ENCODE measurements around the gene SND1. TPM values are rescaled to one million over a fixed set of nuclear protein-coding genes. Genes with fewer than 3 reads are reported as not detected.

SND1 gene
- total RNA-seq, 3 donors from 2014 or later: 83.5 to 131 (median 120) TPM

DNA sequence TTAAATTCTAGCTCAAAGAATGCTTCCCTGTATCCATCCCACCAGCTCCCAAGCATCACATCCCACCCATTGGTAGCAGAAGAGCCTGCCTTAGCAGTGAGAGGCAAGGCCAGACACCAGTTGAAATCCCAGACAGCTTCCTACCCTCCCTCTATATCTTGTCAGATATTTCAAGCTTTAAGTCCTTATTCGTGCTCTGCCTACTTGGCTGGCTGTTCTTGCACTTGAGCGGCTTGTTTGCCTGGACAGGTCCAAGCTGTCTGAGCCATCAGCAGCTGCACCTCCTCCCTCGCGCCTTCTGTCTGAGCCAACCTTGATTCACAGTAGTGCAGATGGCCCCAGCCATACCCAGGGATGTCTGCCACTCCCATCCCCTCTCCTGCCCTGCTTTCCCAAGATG, 362.8 kb downstream of the SND1 start:
- TF ChIP-seq POLR2AphosphoS5 (IDR thresholded peaks at IDR 0.05) (no peak), POLR2A (IDR thresholded peaks at IDR 0.05) (no peak)
- TF ChIP-seq, protein P1, sequence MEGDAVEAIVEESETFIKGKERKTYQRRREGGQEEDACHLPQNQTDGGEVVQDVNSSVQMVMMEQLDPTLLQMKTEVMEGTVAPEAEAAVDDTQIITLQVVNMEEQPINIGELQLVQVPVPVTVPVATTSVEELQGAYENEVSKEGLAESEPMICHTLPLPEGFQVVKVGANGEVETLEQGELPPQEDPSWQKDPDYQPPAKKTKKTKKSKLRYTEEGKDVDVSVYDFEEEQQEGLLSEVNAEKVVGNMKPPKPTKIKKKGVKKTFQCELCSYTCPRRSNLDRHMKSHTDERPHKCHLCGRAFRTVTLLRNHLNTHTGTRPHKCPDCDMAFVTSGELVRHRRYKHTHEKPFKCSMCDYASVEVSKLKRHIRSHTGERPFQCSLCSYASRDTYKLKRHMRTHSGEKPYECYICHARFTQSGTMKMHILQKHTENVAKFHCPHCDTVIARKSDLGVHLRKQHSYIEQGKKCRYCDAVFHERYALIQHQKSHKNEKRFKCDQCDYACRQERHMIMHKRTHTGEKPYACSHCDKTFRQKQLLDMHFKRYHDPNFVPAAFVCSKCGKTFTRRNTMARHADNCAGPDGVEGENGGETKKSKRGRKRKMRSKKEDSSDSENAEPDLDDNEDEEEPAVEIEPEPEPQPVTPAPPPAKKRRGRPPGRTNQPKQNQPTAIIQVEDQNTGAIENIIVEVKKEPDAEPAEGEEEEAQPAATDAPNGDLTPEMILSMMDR (IDR thresholded peaks at IDR 0.05): no peak
- no peaks in the 10 kb centered on the region for H3K27me3 ChIP-seq
- peaks cover 0 to 9% of the 10 kb centered on the region in 2 donors for H3K4me1 ChIP-seq
- no peaks in the 10 kb centered on the region for H3K36me3 ChIP-seq
- no peak overlapping the region for H3K4me3 ChIP-seq
- DNase-seq (ENCODE audit: low spot score in 2 of 2): no peak
- no peaks in the 10 kb centered on the region for H3K9me3 ChIP-seq
- no peak overlapping the region for H3K27ac ChIP-seq
- intact Hi-C loops (cut with DNase I; ENCODE audit: low total_unique reads): no loop called here

- Histone ChIP-seq H3K4me1 (peaks cover 0 to 9% of the 10 kb centered on the region in 2 donors), H3K36me3 (no peaks in the 10 kb centered on the region), H3K27ac (no peak overlapping the region), H3K4me3 (no peak overlapping the region), H3K9me3 (no peaks in the 10 kb centered on the region), H3K27me3 (no peaks in the 10 kb centered on the region)
- intact Hi-C loops (cut with DNase I; ENCODE audit: low total_unique reads): no loop called here
- no peak for DNase-seq (ENCODE audit: low spot score in 2 of 2)
- TF ChIP-seq, protein P1 (IDR thresholded peaks at IDR 0.05): no peak
- TF ChIP-seq POLR2A (IDR thresholded peaks at IDR 0.05) (no peak), POLR2AphosphoS5 (IDR thresholded peaks at IDR 0.05) (no peak)
Measured at GRCh38 chr7:128017460-128017859, 365.5 kb downstream of the SND1 start.

GRCh38 chr7:128017862-128018845, 366.2 kb downstream of the SND1 start:
- no peaks in the 10 kb centered on the region for H3K9me3 ChIP-seq
- no peak for TF ChIP-seq POLR2A (IDR thresholded peaks at IDR 0.05)
- TF ChIP-seq, protein P1 (IDR thresholded peaks at IDR 0.05): no peak
- no peak for TF ChIP-seq POLR2AphosphoS5 (IDR thresholded peaks at IDR 0.05)
- H3K4me3 ChIP-seq: no peak overlapping the region
- no peak for DNase-seq (ENCODE audit: low spot score in 2 of 2)
- H3K27ac ChIP-seq: no peak overlapping the region
- intact Hi-C loops (cut with DNase I; ENCODE audit: low total_unique reads): no loop called here
- H3K36me3 ChIP-seq: no peaks in the 10 kb centered on the region
- H3K27me3 ChIP-seq: no peaks in the 10 kb centered on the region
- H3K4me1 ChIP-seq: peaks cover 2 to 9% of the 10 kb centered on the region in 2 donors

DNA sequence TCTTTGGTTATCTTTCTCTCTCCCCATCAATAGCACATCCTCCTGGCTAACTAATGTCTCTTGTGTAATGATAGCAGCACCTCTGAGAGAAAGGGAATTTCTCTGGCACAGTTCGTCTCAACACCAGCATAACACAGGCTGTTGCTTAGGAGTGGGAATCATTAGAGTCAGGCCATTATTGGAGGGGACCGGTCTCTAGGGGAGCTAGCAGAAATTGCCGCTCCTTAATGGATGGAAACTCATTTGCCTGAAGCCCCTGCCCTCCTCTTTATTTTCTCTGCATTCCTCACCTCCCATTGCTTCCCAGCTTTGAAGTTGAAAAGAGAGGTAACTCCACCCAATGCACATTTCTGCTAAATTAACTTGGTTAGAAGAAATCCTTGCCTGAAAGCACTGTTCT, 367.3 kb downstream of the SND1 start:
- intact Hi-C loops (cut with DNase I; ENCODE audit: low total_unique reads): no loop called here
- no peak overlapping the region for H3K27ac ChIP-seq
- no peaks in the 10 kb centered on the region for H3K9me3 ChIP-seq
- DNase-seq (ENCODE audit: low spot score in 2 of 2): no peak
- no peak for TF ChIP-seq POLR2A (IDR thresholded peaks at IDR 0.05)
- TF ChIP-seq, protein P1 (IDR thresholded peaks at IDR 0.05): no peak
- no peak for TF ChIP-seq POLR2AphosphoS5 (IDR thresholded peaks at IDR 0.05)
- no peaks in the 10 kb centered on the region for H3K27me3 ChIP-seq
- no peak overlapping the region for H3K4me3 ChIP-seq
- peaks cover 5 to 9% of the 10 kb centered on the region in 2 donors for H3K4me1 ChIP-seq
- H3K36me3 ChIP-seq: no peaks in the 10 kb centered on the region

- Histone ChIP-seq H3K27me3 (no peaks in the 10 kb centered on the region), H3K4me1 (peaks cover 5 to 9% of the 10 kb centered on the region in 2 donors), H3K4me3 (no peak overlapping the region), H3K9me3 (no peaks in the 10 kb centered on the region), H3K27ac (no peak overlapping the region), H3K36me3 (no peaks in the 10 kb centered on the region)
- no peak for DNase-seq (ENCODE audit: low spot score in 2 of 2)
- no peak for TF ChIP-seq POLR2AphosphoS5 (IDR thresholded peaks at IDR 0.05)
- TF ChIP-seq POLR2A (IDR thresholded peaks at IDR 0.05): no peak
- TF ChIP-seq, protein P1 (IDR thresholded peaks at IDR 0.05): no peak
- intact Hi-C loops (cut with DNase I; ENCODE audit: low total_unique reads): no loop called here
Measured at GRCh38 chr7:128020159-128020558, 368.2 kb downstream of the SND1 start.

All from breast epithelium (tissue), 4 donors.